HepG2 (cell line): ENCODE results near the gene SAPCD2. TPM values are rescaled to one million over a fixed set of nuclear protein-coding genes. Genes with fewer than 3 reads are reported as not detected.

Source experiments
- ATF7-NPFF ChIP-seq: sonication (generic); formaldehyde crosslinking; IDR thresholded peaks from 2 replicates; pipeline ENCODE4 v1.8.1; 2023; ENCODE audit warnings: mild to moderate bottlenecking, low read depth, missing genetic modification reagents, moderate library complexity
- FOXA3 ChIP-seq: IDR thresholded peaks from 2 replicates; pipeline ENCODE4 v1.6.1; 2016; ENCODE audit warnings: missing genetic modification reagents, missing compliant biosample characterization
- ISL2 ChIP-seq: sonication (generic); formaldehyde crosslinking; IDR thresholded peaks from 2 replicates; pipeline ENCODE4 v1.5.0; 2020; ENCODE audit warnings: missing genetic modification reagents
- KAT8 ChIP-seq: IDR thresholded peaks from 2 replicates; pipeline ENCODE4 v1.6.1; 2016; ENCODE audit warnings: missing genetic modification reagents, missing compliant biosample characterization
- KLF11 ChIP-seq: IDR thresholded peaks from 2 replicates; pipeline ENCODE4 v1.6.1; 2016; ENCODE audit warnings: missing compliant biosample characterization
- MXD4 ChIP-seq: IDR thresholded peaks from 2 replicates; pipeline ENCODE4 v1.6.1; 2016; ENCODE audit warnings: mild to moderate bottlenecking, missing biosample characterization, missing genetic modification reagents
- NR2C2 ChIP-seq: sonication (generic); formaldehyde crosslinking; IDR thresholded peaks from 2 replicates; pipeline ENCODE4 v1.4.0; 2020; ENCODE audit warnings: missing genetic modification reagents, mild to moderate bottlenecking, moderate library complexity, borderline replicate concordance
- RELA ChIP-seq: sonication (generic); formaldehyde crosslinking; IDR thresholded peaks from 2 replicates; pipeline ENCODE4 v1.4.0; 2020; ENCODE audit warnings: missing genetic modification reagents
- SNAI1 ChIP-seq: sonication (generic); formaldehyde crosslinking; IDR thresholded peaks from 2 replicates; pipeline ENCODE4 v1.5.0; 2020; ENCODE audit warnings: mild to moderate bottlenecking, missing genetic modification reagents, borderline replicate concordance
- SP1 ChIP-seq, 2 experiments: fragments of 450-650 bp in 1 of 2; sonication (generic) in 1 of 2; formaldehyde crosslinking in 1 of 2; IDR thresholded peaks; 2 replicates each; pipeline versions ENCODE4 v1.4.0 to v1.6.1; 2016 to 2020; ENCODE audit warnings: missing genetic modification reagents in 1 of 2
- SP140L ChIP-seq: sonication (generic); formaldehyde crosslinking; IDR thresholded peaks from 2 replicates; pipeline ENCODE4 v1.4.0; 2020; ENCODE audit warnings: missing genetic modification reagents, borderline replicate concordance
- ZNF230 ChIP-seq: sonication (generic); formaldehyde crosslinking; IDR thresholded peaks from 2 replicates; pipeline ENCODE4 v1.4.0; 2020; ENCODE audit warnings: mild to moderate bottlenecking, missing genetic modification reagents
- ZNF333 ChIP-seq: sonication (generic); formaldehyde crosslinking; IDR thresholded peaks from 2 replicates; pipeline ENCODE4 v1.4.0; 2020; ENCODE audit warnings: mild to moderate bottlenecking, missing genetic modification reagents, borderline replicate concordance
- ZNF33A ChIP-seq: sonication (generic); formaldehyde crosslinking; IDR thresholded peaks from 2 replicates; pipeline ENCODE4 v1.5.1; 2020; ENCODE audit warnings: missing genetic modification reagents, mild to moderate bottlenecking, moderate library complexity, borderline replicate concordance
- ZNF543 ChIP-seq: sonication (generic); formaldehyde crosslinking; IDR thresholded peaks from 2 replicates; pipeline ENCODE4 v1.4.0; 2020; ENCODE audit warnings: mild to moderate bottlenecking, missing genetic modification reagents
- ZNF674 ChIP-seq: sonication (generic); formaldehyde crosslinking; IDR thresholded peaks from 2 replicates; pipeline ENCODE4 v1.5.0; 2020; ENCODE audit warnings: low read depth, mild to moderate bottlenecking, missing genetic modification reagents
- ZNF761 ChIP-seq: sonication (generic); formaldehyde crosslinking; conservative IDR thresholded peaks from 2 replicates; pipeline ENCODE4 v1.4.0; 2020; ENCODE audit warnings: mild to moderate bottlenecking, missing genetic modification reagents
- ZSCAN20 ChIP-seq: sonication (generic); formaldehyde crosslinking; IDR thresholded peaks from 2 replicates; pipeline ENCODE4 v1.4.0; 2020; ENCODE audit warnings: missing genetic modification reagents, mild to moderate bottlenecking, borderline replicate concordance
- ZSCAN21 ChIP-seq: sonication (generic); formaldehyde crosslinking; IDR thresholded peaks from 2 replicates; pipeline ENCODE4 v1.8.0; 2022; ENCODE audit warnings: mild to moderate bottlenecking, missing genetic modification reagents, moderate library complexity, borderline replicate concordance
- polyA plus RNA-seq, 8 experiments: library from polyadenylated mRNA; depleted of rRNA in 3 of 8; stranded (reverse) in 7 of 8; unstranded in 1 of 8; fragments of >200 nt; fragmentation: Illumina TruSeq in 4 of 8; extraction: Trizol in 4 of 8; gene quantifications; 2 replicates each; pipeline versions ENCODE4 v1.2.1 to v1.2.3, GENCODE V29; 2011 to 2016; ENCODE audit warnings: low read depth in 4 of 8, missing spikeins in 1 of 8, mixed read lengths in 1 of 8; ENCODE audit not compliant: insufficient read depth in 1 of 8
- total RNA-seq, 5 experiments: library from RNA; depleted of rRNA; stranded (reverse); fragments of >200 nt; fragmentation: Illumina TruSeq; extraction: Trizol; gene quantifications; 2 replicates each; pipeline ENCODE4 v1.2.3, GENCODE V29; 2016; ENCODE audit warnings: low read depth in 1 of 5
- TF ChIP-seq, protein P1 (sequence below): sonication (generic); formaldehyde crosslinking; IDR thresholded peaks from 2 replicates; pipeline ENCODE4 v1.5.1; 2020; ENCODE audit warnings: mild to moderate bottlenecking, moderate library complexity, missing genetic modification reagents
- TF ChIP-seq, protein P2 (sequence below): sonication (generic); formaldehyde crosslinking; IDR thresholded peaks from 2 replicates; pipeline ENCODE4 v1.4.0; 2020; ENCODE audit warnings: mild to moderate bottlenecking, low read depth, missing genetic modification reagents
- TF ChIP-seq, protein P3 (sequence below): sonication (generic); formaldehyde crosslinking; IDR thresholded peaks from 2 replicates; pipeline ENCODE4 v1.4.0; 2020; ENCODE audit warnings: missing genetic modification reagents
- TF ChIP-seq, protein P4 (sequence below): sonication (generic); formaldehyde crosslinking; IDR thresholded peaks from 2 replicates; pipeline ENCODE4 v1.5.0; 2020; ENCODE audit warnings: missing genetic modification reagents, mild to moderate bottlenecking, borderline replicate concordance

SAPCD2 gene
- total and polyA plus RNA-seq, 2 of the 13 experiments (the other 11 are each of a cell fraction or from before 2014, with no cell fraction given) = 21.9 to 42.8 TPM

DNA sequence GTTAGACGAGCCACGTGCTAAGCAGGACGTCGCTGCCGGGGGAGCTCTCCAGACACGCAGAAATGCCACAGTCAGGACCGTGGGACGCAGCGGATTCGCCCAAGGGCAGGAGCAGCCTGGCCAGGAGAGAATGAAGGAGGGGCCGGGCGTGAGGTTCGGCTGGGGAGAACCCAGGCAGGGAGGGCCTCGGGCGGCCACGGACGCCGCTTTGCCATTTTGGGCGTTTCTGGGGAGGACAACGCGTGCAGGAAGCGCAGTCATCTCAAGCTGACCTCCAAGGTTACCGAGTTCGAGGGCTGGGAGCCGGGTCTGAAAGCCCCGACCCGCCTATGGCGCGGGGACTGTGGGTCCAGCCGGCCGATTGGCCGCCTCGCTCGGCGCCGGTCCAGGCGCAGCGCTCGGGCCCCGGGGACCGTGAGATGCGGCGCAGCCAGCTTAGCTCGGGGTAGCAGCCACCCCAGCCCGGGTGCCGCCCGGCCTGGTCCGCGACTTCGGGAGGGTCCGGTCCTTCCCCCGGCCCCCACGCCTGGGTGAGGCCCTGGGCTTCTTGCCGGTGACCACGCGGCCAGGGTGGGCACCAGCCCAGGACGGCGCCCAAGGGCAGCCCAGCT, 15.7 kb upstream of the SAPCD2 start (continued):
- TF ChIP-seq SP140L (CRISPR knock-in tag) (no peak), MXD4 (CRISPR knock-in tag) (no peak), ZNF761 (CRISPR knock-in tag) (0 out of 2 replicates have a peak, but pooled peaks have one; percentile 27), NR2C2 (CRISPR knock-in tag) (peak; percentile 51; the same call in 1 of the 2 replicates), ZSCAN20 (peak; percentile 92), RELA (no peak), ATF7-NPFF (CRISPR knock-in tag) (0 out of 2 replicates have a peak, but pooled peaks have one; percentile 39), ZNF333 (CRISPR knock-in tag) (peak; percentile 48; the same call in 1 of the 2 replicates), ZNF674 (no peak; the same call in 1 of the 2 replicates), FOXA3 (CRISPR knock-in tag) (peak; percentile 11; the same call in 1 of the 2 replicates), KAT8 (CRISPR knock-in tag) (no peak), ZSCAN21 (CRISPR knock-in tag) (peak; percentile 7; the same call in 1 of the 2 replicates), ZNF543 (CRISPR knock-in tag) (0 out of 2 replicates have a peak, but pooled peaks have one; percentile 29), SP1 (IDR thresholded peaks at IDR 0.05) (no peak), SP1 (CRISPR knock-in tag; IDR thresholded peaks at IDR 0.05) (no peak), ZNF230 (CRISPR knock-in tag) (peak; percentile 71; the same call in 1 of the 2 replicates), ZNF33A (no peak), ISL2 (0 out of 2 replicates have a peak, but pooled peaks have one; percentile 2), KLF11 (CRISPR knock-in tag) (no peak), SNAI1 (CRISPR knock-in tag) (peak; percentile 25; the same call in 1 of the 2 replicates)
- TF ChIP-seq, protein P1, sequence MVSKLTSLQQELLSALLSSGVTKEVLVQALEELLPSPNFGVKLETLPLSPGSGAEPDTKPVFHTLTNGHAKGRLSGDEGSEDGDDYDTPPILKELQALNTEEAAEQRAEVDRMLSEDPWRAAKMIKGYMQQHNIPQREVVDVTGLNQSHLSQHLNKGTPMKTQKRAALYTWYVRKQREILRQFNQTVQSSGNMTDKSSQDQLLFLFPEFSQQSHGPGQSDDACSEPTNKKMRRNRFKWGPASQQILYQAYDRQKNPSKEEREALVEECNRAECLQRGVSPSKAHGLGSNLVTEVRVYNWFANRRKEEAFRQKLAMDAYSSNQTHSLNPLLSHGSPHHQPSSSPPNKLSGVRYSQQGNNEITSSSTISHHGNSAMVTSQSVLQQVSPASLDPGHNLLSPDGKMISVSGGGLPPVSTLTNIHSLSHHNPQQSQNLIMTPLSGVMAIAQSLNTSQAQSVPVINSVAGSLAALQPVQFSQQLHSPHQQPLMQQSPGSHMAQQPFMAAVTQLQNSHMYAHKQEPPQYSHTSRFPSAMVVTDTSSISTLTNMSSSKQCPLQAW (CRISPR knock-in tag) = peak; percentile 23; the same call in 1 of the 2 replicates
- TF ChIP-seq, protein P2, sequence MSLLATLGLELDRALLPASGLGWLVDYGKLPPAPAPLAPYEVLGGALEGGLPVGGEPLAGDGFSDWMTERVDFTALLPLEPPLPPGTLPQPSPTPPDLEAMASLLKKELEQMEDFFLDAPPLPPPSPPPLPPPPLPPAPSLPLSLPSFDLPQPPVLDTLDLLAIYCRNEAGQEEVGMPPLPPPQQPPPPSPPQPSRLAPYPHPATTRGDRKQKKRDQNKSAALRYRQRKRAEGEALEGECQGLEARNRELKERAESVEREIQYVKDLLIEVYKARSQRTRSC (CRISPR knock-in tag) = 0 out of 2 replicates have a peak, but pooled peaks have one; percentile 82
- TF ChIP-seq, protein P3, sequence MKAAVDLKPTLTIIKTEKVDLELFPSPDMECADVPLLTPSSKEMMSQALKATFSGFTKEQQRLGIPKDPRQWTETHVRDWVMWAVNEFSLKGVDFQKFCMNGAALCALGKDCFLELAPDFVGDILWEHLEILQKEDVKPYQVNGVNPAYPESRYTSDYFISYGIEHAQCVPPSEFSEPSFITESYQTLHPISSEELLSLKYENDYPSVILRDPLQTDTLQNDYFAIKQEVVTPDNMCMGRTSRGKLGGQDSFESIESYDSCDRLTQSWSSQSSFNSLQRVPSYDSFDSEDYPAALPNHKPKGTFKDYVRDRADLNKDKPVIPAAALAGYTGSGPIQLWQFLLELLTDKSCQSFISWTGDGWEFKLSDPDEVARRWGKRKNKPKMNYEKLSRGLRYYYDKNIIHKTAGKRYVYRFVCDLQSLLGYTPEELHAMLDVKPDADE (CRISPR knock-in tag) = no peak
- TF ChIP-seq, protein P4, sequence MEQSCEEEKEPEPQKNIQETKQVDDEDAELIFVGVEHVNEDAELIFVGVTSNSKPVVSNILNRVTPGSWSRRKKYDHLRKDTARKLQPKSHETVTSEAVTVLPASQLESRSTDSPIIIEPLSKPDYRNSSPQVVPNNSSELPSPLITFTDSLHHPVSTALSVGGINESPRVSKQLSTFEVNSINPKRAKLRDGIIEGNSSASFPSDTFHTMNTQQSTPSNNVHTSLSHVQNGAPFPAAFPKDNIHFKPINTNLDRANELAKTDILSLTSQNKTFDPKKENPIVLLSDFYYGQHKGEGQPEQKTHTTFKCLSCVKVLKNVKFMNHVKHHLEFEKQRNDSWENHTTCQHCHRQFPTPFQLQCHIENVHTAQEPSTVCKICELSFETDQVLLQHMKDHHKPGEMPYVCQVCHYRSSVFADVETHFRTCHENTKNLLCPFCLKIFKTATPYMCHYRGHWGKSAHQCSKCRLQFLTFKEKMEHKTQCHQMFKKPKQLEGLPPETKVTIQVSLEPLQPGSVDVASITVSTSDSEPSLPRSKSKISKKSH (CRISPR knock-in tag) = peak; percentile 48; the same call in 1 of the 2 replicates
